Activated T-cell treated with anti-CD3 and anti-CD28 coated beads for 24 hours (primary cell): Measurements from ENCODE around the gene DMKN.
A peak's percentile ranks its signal among the peaks of the same experiment; 100 is the strongest.
"Not testable (repeated sequence)": the region's sequence is repeated elsewhere in the genome, so short reads cannot be mapped to it uniquely, and the experiment has no call there.

Source experiments
- DNase-seq: peaks from one replicate; pipeline ENCODE4 v3.0.0-alpha.2; 2020; ENCODE audit warnings: low read depth

The DMKN gene

DNA sequence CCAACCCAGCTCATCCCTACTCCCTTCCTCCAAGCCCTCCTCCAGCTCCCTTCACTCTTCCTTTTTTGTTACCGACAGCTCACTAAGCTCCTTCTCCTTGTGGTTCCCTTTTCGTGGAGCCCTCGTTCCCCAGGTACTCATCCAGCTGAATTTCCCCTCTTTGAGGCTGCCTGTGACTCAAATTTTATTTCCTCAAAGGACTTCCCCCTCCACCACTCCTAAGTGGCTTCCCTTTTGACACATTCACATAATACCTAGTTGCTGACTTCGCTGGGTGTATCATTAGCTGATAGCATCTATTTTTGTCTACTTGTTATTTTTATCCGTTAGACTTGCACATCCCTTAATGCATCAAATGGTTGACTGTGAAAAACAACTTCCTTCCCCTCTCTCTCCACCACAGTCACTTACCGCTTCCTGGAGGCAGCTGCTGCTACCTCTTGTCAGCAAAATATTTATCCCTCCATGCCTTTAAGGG lies 50.9 kb downstream of the DMKN start:
- peak; percentile 12 for DNase-seq

DNA sequence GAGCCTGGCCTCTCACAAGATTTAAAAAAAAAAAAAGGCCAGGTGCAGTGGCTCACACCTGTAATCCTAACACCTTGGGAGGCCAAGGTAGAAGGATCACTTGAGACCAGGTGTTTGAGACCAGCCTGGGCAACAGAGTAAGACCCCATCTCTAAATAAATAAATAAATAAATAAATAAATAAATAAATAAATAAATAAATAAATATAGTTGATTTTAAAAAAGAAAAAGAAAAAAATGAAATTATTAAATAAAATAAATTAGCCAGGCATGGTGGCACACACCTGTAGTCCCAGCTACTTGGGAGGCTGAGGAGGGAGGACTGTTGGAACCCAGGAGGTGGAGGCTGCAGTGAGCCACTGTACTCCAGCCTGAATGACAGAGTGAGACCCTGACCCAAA lies 51.7 kb downstream of the DMKN start:
- DNase-seq = not testable (repeated sequence)

DNA sequence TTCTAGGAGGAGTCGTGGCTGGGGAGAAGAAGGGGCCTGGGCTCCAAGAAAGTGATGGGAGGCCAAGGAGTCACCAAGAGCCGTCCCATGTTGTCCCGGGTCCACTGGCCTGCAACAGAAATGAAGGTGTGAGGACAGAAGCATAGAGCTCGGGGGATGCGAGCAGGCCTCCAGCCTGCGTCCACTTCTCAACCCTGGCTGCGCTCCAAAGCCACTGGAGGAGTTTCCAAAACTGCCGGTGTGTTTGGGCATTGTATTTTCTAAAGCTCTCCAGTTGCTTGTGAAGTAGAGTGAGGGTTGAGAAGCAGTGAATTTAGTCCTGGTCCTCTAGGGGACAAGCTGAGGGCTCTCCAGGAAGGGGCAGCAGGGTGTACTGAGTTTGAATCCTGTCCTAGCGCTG lies 52.4 kb downstream of the DMKN start:
- DNase-seq = no peak

DNA sequence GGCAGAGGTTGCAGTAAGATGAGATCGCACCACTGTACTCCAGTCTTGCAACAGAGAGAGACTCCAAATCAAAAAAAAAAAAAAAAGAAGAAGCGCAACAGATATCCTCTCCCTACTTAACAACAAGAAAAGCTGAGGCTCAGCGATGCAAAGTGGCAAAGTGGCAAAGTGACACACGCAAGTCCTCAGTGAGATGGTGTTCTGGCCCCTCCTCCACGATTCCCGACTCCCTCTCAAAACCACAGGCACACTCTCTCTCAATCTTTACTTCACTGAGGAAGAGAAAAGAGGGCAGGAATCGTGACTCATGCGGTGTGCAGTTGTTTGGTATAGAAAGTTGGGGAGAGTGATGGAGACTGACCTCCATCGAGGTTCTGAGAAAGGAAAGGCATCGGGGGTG lies 52.8 kb downstream of the DMKN start:
- no peak for DNase-seq

DNA sequence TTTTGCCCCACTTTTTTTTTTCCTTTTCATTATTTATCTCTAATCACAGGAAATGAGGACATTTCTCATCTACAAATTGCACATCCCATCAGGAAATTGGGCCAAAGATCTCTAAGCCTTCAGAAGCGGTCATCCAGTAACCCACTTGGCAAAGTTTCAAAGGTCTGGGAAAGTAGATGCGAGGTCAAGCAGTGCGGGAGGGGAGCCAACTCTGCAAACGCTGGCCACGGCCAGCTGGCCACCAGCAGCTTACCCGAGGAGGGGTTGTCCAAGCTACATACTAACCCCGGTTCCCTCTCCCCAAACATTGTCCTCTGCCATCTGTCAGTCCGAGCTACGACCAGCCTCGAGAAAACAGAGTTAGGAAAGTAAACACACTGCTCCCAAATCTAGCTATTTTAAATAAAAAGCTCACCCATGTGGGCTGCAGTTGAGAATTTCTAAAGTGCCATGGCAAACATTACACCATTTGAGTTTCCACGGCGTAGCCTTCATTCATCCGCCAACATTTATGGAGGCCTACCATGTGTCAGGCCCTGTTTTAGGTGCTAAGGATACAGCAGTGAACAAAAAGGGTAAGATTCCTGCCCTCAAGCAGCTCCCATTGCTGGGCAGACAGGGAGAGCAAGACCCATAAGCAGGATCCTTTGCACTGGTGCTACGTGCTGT lies 53.9 kb downstream of the DMKN start:
- no peak for DNase-seq

DNA sequence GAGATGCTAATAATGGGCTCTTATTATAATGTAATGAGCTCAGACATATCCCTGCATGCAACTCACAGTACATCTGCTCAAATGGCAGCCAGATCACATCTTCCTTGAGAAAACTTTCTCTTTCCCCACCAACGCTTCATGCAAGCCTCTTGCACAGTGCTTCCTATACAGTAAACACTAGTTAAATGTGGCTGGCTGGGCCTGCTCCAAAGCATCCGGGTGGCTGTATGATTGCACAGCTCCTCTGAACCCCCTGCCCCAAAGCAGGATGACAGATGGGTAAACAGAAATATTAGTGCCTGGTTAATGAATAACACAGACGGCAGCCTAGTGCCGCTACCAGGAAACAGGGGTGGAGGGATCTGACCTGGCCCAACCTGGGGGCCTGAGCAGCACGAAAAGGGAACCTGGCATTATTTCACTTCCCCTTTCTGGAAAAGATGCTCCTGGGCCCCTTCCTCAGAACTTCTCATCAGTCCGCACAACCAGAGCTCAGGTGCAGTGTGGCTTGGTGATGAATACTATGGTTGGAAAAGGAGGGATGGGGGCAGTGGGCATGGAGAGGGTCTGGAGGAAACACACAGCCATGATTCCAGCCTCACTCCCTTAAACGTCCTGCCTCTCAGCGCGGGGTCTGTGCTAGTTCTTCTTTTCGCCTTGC lies 54.6 kb downstream of the DMKN start:
- no peak for DNase-seq

DNA sequence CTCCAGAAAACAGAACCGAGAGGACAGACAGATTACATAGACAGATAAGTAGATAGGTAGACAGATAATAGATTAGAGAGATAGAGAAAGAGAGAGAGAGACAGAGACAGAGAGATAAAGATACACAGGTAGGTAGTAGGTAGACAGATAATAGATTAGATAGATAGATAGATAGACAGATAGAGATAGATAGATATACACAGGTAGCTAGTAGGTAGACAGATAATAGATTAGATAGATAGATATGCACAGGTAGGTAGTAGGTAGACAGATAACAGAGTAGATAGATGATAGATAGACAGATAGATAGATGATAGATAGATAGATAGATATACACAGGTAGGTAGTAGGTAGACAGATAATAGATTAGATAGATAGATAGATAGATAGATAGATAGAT lies 55.3 kb downstream of the DMKN start:
- no peak for DNase-seq

DNA sequence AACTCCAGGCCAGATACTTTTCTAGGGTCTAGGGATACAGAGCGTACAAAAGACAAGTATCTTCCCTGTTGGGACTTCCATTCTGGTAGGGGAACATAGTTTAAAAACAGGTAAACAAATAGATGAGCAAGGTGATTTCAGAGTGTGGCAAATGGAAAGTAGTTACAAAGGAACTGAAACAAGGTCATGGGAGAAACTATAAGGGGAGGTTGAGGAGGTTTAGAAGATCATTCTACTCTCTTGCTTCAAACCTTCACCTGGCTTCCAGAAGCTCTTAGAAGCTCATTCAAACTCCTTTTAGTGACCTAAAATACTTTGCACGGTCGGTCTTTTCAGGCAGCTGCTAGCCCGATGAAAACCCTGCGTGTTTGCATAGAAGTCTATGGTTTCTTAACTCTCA lies 56.3 kb downstream of the DMKN start:
- DNase-seq = no peak

DNA sequence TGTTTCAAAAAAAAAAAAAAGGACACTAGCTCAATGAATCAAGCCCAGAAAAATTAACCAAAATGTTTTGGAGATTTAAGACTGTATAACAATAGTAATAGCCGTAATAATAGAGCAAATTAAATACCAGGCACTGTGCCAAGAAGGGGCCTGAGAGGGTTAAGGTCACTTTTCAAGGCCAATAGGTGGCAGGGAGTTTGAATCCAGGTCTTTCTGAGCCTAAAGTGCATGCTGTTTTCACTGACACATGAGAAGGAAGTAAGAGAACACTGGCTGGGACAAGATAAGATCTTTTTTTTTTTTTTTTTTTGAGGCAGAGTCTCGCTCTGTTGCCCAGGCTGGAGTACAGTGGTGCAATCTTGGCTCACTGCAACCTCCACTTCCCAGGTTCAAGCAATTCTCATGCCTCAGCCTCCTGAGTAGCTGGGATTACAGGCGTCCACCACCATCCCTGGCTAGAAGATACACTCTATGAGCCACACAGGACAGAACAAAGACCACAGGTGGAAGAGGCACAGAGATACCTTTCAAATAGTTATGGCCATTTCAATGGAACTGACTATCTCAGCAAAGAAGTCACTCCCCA lies 57.7 kb downstream of the DMKN start:
- no peak for DNase-seq

DNA sequence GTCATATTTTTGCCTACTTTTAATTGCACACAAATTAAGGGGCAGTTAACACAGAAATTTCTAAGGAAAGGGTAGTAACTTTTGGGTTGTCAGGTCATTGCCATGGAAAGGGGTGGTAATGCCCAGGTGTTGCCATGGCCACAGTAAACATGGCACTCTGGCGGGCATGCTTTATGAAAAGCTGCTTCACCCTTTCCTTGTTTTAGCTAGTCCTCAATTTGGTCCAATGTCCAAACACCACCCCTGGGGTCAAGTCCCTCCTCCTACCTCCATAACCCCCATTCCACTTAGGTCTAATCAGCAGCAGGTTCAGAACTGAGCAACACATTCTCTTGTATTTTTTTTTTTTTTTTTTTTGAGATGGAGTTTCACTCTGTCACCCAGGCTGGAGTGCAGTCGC lies 58.8 kb downstream of the DMKN start:
- DNase-seq = no peak

DNA sequence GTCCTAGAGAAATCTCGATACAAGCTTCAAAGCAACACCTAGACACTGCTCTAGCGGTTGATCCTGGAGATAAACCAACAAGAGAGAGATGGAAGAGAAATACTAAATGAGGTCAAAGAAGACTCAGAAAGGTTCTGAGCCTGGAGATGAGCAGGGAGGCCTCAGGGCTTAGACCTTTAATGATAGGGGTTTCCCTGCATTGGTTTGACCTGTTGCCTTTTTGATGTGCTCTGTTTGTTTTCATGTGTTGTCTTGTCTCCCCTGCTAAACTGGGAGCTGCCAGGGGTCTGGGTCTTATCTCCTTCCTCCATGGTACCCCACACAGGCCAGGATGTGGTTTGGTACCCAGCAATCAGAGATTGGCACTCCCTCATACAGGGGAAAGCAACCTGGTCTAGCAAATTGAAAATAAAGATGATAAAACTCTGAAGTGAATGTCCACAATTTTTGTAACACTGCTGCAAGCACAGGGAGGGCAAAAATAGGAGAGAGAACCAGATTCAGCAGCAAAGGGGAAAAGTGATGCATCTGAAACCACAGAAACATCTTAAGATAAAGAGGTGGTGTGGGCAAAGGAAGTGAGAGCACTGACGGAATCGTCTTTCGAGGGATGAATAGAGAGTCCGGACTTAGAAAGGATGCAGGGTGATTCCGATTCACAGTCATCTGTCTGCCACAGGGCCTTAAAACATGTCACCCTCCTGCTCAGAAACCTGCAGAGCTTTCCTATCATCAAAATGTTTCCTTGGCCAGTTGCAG lies 61.9 kb downstream of the DMKN start:
- DNase-seq = peak; percentile 12

DNA sequence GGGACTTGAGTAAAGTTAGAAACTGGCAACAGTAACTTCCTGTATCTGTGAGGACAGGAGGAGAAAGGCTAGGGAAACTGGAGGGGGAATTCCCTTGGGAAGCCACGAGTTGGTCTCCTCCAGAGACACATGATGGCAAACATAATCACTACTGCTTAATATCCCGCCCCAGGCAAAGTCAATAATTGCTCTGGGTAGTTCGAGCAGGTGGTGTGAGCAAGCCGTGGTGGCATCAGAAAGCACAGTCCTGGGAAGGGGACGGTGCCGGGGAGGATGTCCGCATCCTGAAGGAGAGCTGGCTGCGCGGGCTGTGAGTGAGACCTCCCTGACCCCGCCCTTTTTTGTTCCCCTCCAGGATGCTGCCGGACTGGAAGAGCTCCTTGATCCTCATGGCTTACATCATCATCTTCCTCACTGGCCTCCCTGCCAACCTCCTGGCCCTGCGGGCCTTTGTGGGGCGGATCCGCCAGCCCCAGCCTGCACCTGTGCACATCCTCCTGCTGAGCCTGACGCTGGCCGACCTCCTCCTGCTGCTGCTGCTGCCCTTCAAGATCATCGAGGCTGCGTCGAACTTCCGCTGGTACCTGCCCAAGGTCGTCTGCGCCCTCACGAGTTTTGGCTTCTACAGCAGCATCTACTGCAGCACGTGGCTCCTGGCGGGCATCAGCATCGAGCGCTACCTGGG lies 63.9 kb downstream of the DMKN start:
- DNase-seq = no peak

DNA sequence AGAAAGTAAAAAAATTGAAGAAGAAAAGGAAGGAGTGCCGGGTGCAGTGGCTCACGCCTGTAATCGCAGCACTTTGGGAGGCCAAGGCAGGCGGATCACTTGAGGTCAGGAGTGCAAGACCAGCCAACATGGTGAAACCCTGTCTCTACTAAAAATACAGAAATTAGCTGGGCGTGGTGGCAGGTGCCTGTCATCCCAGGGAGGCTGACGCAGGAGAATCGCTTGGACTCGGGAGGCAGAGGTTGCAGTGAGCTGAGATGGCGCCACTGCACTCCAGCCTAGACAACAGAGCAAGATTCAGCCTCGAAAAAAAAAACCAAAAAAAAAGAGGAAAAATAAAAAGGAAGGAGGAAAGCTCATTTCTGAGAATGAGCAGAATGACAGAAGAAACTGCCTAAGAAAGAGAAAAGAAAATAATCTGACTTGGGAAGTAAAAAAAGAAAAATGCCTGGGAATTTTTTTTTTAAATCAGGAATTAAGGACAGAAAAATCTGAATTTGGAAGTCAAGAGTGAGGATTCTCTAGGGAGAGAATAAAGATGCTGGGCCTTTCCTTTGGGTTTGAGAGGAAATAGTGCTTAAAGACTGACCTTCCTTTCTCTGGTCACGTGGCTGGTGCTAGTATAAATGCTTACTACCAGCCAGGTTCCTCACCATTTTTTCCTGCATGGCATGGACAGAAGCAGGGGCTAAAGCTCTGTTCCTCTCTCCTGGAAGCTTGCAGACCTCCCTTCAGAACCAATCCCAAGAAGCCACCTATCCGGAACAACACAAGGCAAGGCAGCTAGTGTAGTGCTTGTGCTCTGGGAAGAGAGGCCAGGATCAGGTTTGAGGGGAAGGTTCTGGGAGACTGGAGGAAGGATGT lies 65.6 kb downstream of the DMKN start, which contains the start of gene FFAR2:
Gene FFAR2 (plus strand): TSS at position 652 of the 864 bp plus-strand sequence. CDS start 1,458 bp downstream, outside the sequence.
- DNase-seq = no peak
